Measurements from ENCODE around the gene DTX4.
A peak's percentile ranks its signal among the peaks of the same experiment; 100 is the strongest.

Gene DTX4

DNA sequence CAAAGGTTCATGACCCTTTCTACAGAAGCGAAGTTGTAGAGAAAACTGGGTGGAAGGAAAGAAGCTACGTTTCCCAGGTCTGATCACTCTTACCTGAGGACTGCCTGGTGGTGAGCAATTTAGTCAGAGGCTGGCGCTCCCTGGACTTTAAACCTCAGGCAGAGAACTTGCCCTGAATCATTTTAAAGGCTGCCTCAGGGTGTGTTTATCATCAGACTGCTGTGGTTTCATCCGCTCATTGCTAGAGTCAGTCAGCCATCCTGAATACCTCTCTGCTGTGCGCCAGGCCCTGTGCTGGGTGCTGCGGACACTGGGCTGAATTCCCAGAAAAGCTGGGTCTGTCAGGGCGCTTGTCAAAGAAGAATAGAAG, 2.7 kb downstream of the DTX4 start:
- Histone ChIP-seq H2BK5ac (ENCODE audit: low read length) (no peak overlapping the region), H3K4me3 (ENCODE audit: low read length) (no peak overlapping the region), H3K4me1 (ENCODE audit: control insufficient read depth, low read depth, low read length) (peaks cover 5% of the 10 kb centered on the region), H4K8ac (ENCODE audit: low read depth, low read length) (no peak overlapping the region), H2BK120ac (ENCODE audit: low read depth, low read length) (no peak overlapping the region), H3K79me1 (ENCODE audit: low read length) (no peaks in the 10 kb centered on the region), H3K79me2 (ENCODE audit: control insufficient read depth, insufficient read depth, low read length) (no peaks in the 10 kb centered on the region), H3K36me3 (ENCODE audit: control insufficient read depth, insufficient read depth, low read length) (no peaks in the 10 kb centered on the region), H3K9ac (ENCODE audit: low read length) (no peak overlapping the region), H2AK5ac (ENCODE audit: low read length) (no peak overlapping the region), H3K4ac (ENCODE audit: low read depth, low read length) (no peak overlapping the region), H3K27me3 (ENCODE audit: insufficient read depth, low read length, poor library complexity) (no peaks in the 10 kb centered on the region), H3K23ac (ENCODE audit: low read length) (no peak overlapping the region), H4K5ac (ENCODE audit: low read length) (no peak overlapping the region), H3K56ac (ENCODE audit: low read length) (peak overlapping the region; percentile 12), H3K27ac (ENCODE audit: low read depth, low read length) (no peak overlapping the region), H2BK15ac (replicated peaks; ENCODE audit: low read depth) (no peak overlapping the region), H3K18ac (ENCODE audit: low read length) (no peak overlapping the region), H3K4me2 (ENCODE audit: low read length) (no peak overlapping the region)
- no CpG with 5 or more reads among the region's 7 CpGs for WGBS (ENCODE audit: extremely low coverage, insufficient coverage, low lambda C conversion rate)
- DNase-seq: peak; percentile 25

- Histone ChIP-seq H3K4me2 (ENCODE audit: low read length) (no peak overlapping the region), H3K18ac (ENCODE audit: low read length) (no peak overlapping the region), H3K27me3 (ENCODE audit: insufficient read depth, low read length, poor library complexity) (no peaks in the 10 kb centered on the region), H3K36me3 (ENCODE audit: control insufficient read depth, insufficient read depth, low read length) (no peaks in the 10 kb centered on the region), H2BK120ac (ENCODE audit: low read depth, low read length) (no peak overlapping the region), H4K8ac (ENCODE audit: low read depth, low read length) (no peak overlapping the region), H3K23ac (ENCODE audit: low read length) (no peak overlapping the region), H3K4me3 (ENCODE audit: low read length) (no peak overlapping the region), H2BK15ac (replicated peaks; ENCODE audit: low read depth) (no peak overlapping the region), H3K79me1 (ENCODE audit: low read length) (no peaks in the 10 kb centered on the region), H4K5ac (ENCODE audit: low read length) (no peak overlapping the region), H2BK5ac (ENCODE audit: low read length) (no peak overlapping the region), H2AK5ac (ENCODE audit: low read length) (no peak overlapping the region), H3K4me1 (ENCODE audit: control insufficient read depth, low read depth, low read length) (peaks cover 5% of the 10 kb centered on the region), H3K9ac (ENCODE audit: low read length) (no peak overlapping the region), H3K27ac (ENCODE audit: low read depth, low read length) (no peak overlapping the region), H3K56ac (ENCODE audit: low read length) (no peak overlapping the region), H3K4ac (ENCODE audit: low read depth, low read length) (no peak overlapping the region), H3K79me2 (ENCODE audit: control insufficient read depth, insufficient read depth, low read length) (no peaks in the 10 kb centered on the region)
- peak; percentile 57 for DNase-seq
- no CpG with 5 or more reads among the region's 4 CpGs for WGBS (ENCODE audit: extremely low coverage, insufficient coverage, low lambda C conversion rate)
Observed at GRCh38 chr11:59175091-59175501, 3.2 kb downstream of the DTX4 start.

- no peak for DNase-seq
- Histone ChIP-seq H3K27ac (ENCODE audit: low read depth, low read length) (no peak overlapping the region), H3K27me3 (ENCODE audit: insufficient read depth, low read length, poor library complexity) (no peaks in the 10 kb centered on the region), H3K23ac (ENCODE audit: low read length) (no peak overlapping the region), H3K4ac (ENCODE audit: low read depth, low read length) (no peak overlapping the region), H3K4me3 (ENCODE audit: low read length) (no peak overlapping the region), H3K36me3 (ENCODE audit: control insufficient read depth, insufficient read depth, low read length) (no peaks in the 10 kb centered on the region), H4K8ac (ENCODE audit: low read depth, low read length) (no peak overlapping the region), H4K5ac (ENCODE audit: low read length) (no peak overlapping the region), H3K18ac (ENCODE audit: low read length) (no peak overlapping the region), H2BK120ac (ENCODE audit: low read depth, low read length) (no peak overlapping the region), H2AK5ac (ENCODE audit: low read length) (no peak overlapping the region), H2BK5ac (ENCODE audit: low read length) (no peak overlapping the region), H3K56ac (ENCODE audit: low read length) (no peak overlapping the region), H3K79me2 (ENCODE audit: control insufficient read depth, insufficient read depth, low read length) (no peaks in the 10 kb centered on the region), H2BK15ac (replicated peaks; ENCODE audit: low read depth) (no peak overlapping the region), H3K4me1 (ENCODE audit: control insufficient read depth, low read depth, low read length) (peaks cover 5% of the 10 kb centered on the region), H3K4me2 (ENCODE audit: low read length) (no peak overlapping the region), H3K79me1 (ENCODE audit: low read length) (no peaks in the 10 kb centered on the region), H3K9ac (ENCODE audit: low read length) (no peak overlapping the region)
- no CpG with 5 or more reads among the region's 7 CpGs for WGBS (ENCODE audit: extremely low coverage, insufficient coverage, low lambda C conversion rate)
Observed at GRCh38 chr11:59176330-59176729, 4.4 kb downstream of the DTX4 start.

DNA sequence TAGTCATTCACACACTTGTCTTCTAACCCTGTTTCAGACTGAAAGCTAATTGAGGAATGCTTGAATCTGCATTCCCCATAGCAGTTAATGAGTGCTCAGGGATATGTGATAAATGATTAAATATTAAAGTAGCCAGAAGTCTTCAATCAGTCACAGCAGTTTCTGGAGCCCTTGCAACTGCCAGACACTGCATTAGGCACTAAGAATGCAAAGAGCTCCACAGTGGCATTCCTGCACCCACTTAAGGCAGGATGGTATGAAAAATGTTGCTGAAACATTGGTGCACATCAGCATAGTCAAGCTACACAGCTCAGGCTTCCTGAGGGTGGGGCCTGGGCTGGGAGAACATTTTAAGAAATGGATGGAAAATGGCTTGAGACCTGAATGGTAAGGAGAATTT, 6.5 kb downstream of the DTX4 start:
- Histone ChIP-seq H4K5ac (ENCODE audit: low read length) (no peak overlapping the region), H3K79me2 (ENCODE audit: control insufficient read depth, insufficient read depth, low read length) (no peaks in the 10 kb centered on the region), H3K27ac (ENCODE audit: low read depth, low read length) (no peak overlapping the region), H3K79me1 (ENCODE audit: low read length) (no peaks in the 10 kb centered on the region), H3K4ac (ENCODE audit: low read depth, low read length) (no peak overlapping the region), H3K27me3 (ENCODE audit: insufficient read depth, low read length, poor library complexity) (no peaks in the 10 kb centered on the region), H3K4me3 (ENCODE audit: low read length) (no peak overlapping the region), H3K36me3 (ENCODE audit: control insufficient read depth, insufficient read depth, low read length) (no peaks in the 10 kb centered on the region), H3K4me2 (ENCODE audit: low read length) (no peak overlapping the region), H2BK120ac (ENCODE audit: low read depth, low read length) (no peak overlapping the region), H2BK5ac (ENCODE audit: low read length) (no peak overlapping the region), H3K23ac (ENCODE audit: low read length) (no peak overlapping the region), H3K9ac (ENCODE audit: low read length) (no peak overlapping the region), H2BK15ac (replicated peaks; ENCODE audit: low read depth) (no peak overlapping the region), H3K18ac (ENCODE audit: low read length) (no peak overlapping the region), H2AK5ac (ENCODE audit: low read length) (no peak overlapping the region), H3K4me1 (ENCODE audit: control insufficient read depth, low read depth, low read length) (peaks cover 5% of the 10 kb centered on the region), H3K56ac (ENCODE audit: low read length) (no peak overlapping the region), H4K8ac (ENCODE audit: low read depth, low read length) (no peak overlapping the region)
- no peak for DNase-seq

GRCh38 chr11:59179121-59179520, 7.2 kb downstream of the DTX4 start:
- Histone ChIP-seq H3K27me3 (ENCODE audit: insufficient read depth, low read length, poor library complexity) (no peaks in the 10 kb centered on the region), H3K4ac (ENCODE audit: low read depth, low read length) (no peak overlapping the region), H3K79me1 (ENCODE audit: low read length) (no peaks in the 10 kb centered on the region), H2AK5ac (ENCODE audit: low read length) (no peak overlapping the region), H2BK120ac (ENCODE audit: low read depth, low read length) (no peak overlapping the region), H3K36me3 (ENCODE audit: control insufficient read depth, insufficient read depth, low read length) (no peaks in the 10 kb centered on the region), H3K9ac (ENCODE audit: low read length) (no peak overlapping the region), H2BK15ac (replicated peaks; ENCODE audit: low read depth) (no peak overlapping the region), H3K23ac (ENCODE audit: low read length) (no peak overlapping the region), H3K4me3 (ENCODE audit: low read length) (no peak overlapping the region), H4K5ac (ENCODE audit: low read length) (no peak overlapping the region), H3K18ac (ENCODE audit: low read length) (no peak overlapping the region), H2BK5ac (ENCODE audit: low read length) (no peak overlapping the region), H3K27ac (ENCODE audit: low read depth, low read length) (no peak overlapping the region), H3K4me2 (ENCODE audit: low read length) (no peak overlapping the region), H3K56ac (ENCODE audit: low read length) (no peak overlapping the region), H4K8ac (ENCODE audit: low read depth, low read length) (no peak overlapping the region), H3K79me2 (ENCODE audit: control insufficient read depth, insufficient read depth, low read length) (no peaks in the 10 kb centered on the region), H3K4me1 (ENCODE audit: control insufficient read depth, low read depth, low read length) (peaks cover 5% of the 10 kb centered on the region)
- DNase-seq: no peak
- WGBS (ENCODE audit: extremely low coverage, insufficient coverage, low lambda C conversion rate): no CpG with 5 or more reads among the region's 2 CpGs

- no peak overlapping the region for H3K4me3 ChIP-seq (ENCODE audit: low read length)
- no peak overlapping the region for H2BK5ac ChIP-seq (ENCODE audit: low read length)
- no peak overlapping the region for H3K23ac ChIP-seq (ENCODE audit: low read length)
- H3K79me2 ChIP-seq (ENCODE audit: control insufficient read depth, insufficient read depth, low read length): no peaks in the 10 kb centered on the region
- no peaks in the 10 kb centered on the region for H3K36me3 ChIP-seq (ENCODE audit: control insufficient read depth, insufficient read depth, low read length)
- no peaks in the 10 kb centered on the region for H3K79me1 ChIP-seq (ENCODE audit: low read length)
- H3K18ac ChIP-seq (ENCODE audit: low read length): no peak overlapping the region
- no peak overlapping the region for H3K9ac ChIP-seq (ENCODE audit: low read length)
- H3K27me3 ChIP-seq (ENCODE audit: insufficient read depth, low read length, poor library complexity): no peaks in the 10 kb centered on the region
- H3K56ac ChIP-seq (ENCODE audit: low read length): no peak overlapping the region
- H3K4me1 ChIP-seq (ENCODE audit: control insufficient read depth, low read depth, low read length): no peaks in the 10 kb centered on the region
- H2BK15ac ChIP-seq (replicated peaks; ENCODE audit: low read depth): no peak overlapping the region
- no peak overlapping the region for H4K5ac ChIP-seq (ENCODE audit: low read length)
- no peak for DNase-seq
- no CpG with 5 or more reads among the region's 2 CpGs for WGBS (ENCODE audit: extremely low coverage, insufficient coverage, low lambda C conversion rate)
- H2AK5ac ChIP-seq (ENCODE audit: low read length): no peak overlapping the region
- no peak overlapping the region for H2BK120ac ChIP-seq (ENCODE audit: low read depth, low read length)
- no peak overlapping the region for H4K8ac ChIP-seq (ENCODE audit: low read depth, low read length)
- H3K4ac ChIP-seq (ENCODE audit: low read depth, low read length): no peak overlapping the region
- no peak overlapping the region for H3K4me2 ChIP-seq (ENCODE audit: low read length)
- H3K27ac ChIP-seq (ENCODE audit: low read depth, low read length): no peak overlapping the region
Observed at GRCh38 chr11:59180168-59180776, 8.3 kb downstream of the DTX4 start.

Measured in mesendoderm (in vitro differentiated cells).